ENCODE results near the gene PREX1.

Gene PREX1

GRCh38 chr20:48723308-48724264 is 104.2 kb downstream of the PREX1 start:
- peak overlapping the region; percentile 51 to 96 (median 91) for H3K27ac ChIP-seq

GRCh38 chr20:48722737-48723191 is 105.0 kb downstream of the PREX1 start:
- peak overlapping the region; percentile 49 to 85 (median 82) for H3K9ac ChIP-seq
- peaks cover 0 to 100% (median 0%) of the 10 kb centered on the region in 11 experiments; a peak in 6 of 22 replicates for H4K20me1 ChIP-seq
- H3K36me3 ChIP-seq, result peaks cover 0 to 61% (median 19%) of the 10 kb centered on the region in 11 experiments; a peak in 18 of 22 replicates
- no peaks in the 10 kb centered on the region for H3K27me3 ChIP-seq
- peak overlapping the region; percentile 51 to 96 (median 91) for H3K27ac ChIP-seq
- TF ChIP-seq Cebpa-rat (IDR thresholded peaks at IDR 0.05), result no peak
- peak overlapping the region; percentile 79 to 98 (median 92) for H3K4me2 ChIP-seq
- H3K4me1 ChIP-seq, result peaks cover 87 to 100% (median 93%) of the 10 kb centered on the region in 10 experiments
- peak overlapping the region in 9 of 10 experiments; percentile 1 to 55 (median 42); a peak in 14 of 20 replicates for H3K4me3 ChIP-seq
- H3K9me3 ChIP-seq (replicated peaks in 1 of 11), result peaks cover 0 to 12% (median 6%) of the 10 kb centered on the region in 11 experiments; a peak in 12 of 22 replicates

More at GRCh38 chr20:48723308-48724264, 104.2 kb downstream of the PREX1 start:
- Histone ChIP-seq H4K20me1 (peaks cover 0 to 100% (median 0%) of the 10 kb centered on the region in 11 experiments; a peak in 6 of 22 replicates), H3K9ac (peak overlapping the region; percentile 49 to 85 (median 82)), H3K4me2 (peak overlapping the region; percentile 79 to 98 (median 92)), H3K36me3 (peaks cover 0 to 65% (median 19%) of the 10 kb centered on the region in 11 experiments; a peak in 18 of 22 replicates), H3K9me3 (replicated peaks in 1 of 11) (peaks cover 0 to 12% (median 6%) of the 10 kb centered on the region in 11 experiments; a peak in 12 of 22 replicates), H3K4me1 (peaks cover 84 to 100% (median 93%) of the 10 kb centered on the region in 10 experiments), H3K4me3 (peak overlapping the region in 8 of 10 experiments; percentile 33 to 55 (median 43); a peak in 13 of 20 replicates), H3K27me3 (no peaks in the 10 kb centered on the region)
- TF ChIP-seq Cebpa-rat (IDR thresholded peaks at IDR 0.05), result peak in 2 of 11 experiments; percentile 33 to 37; a peak in 4 of 22 replicates

DNA sequence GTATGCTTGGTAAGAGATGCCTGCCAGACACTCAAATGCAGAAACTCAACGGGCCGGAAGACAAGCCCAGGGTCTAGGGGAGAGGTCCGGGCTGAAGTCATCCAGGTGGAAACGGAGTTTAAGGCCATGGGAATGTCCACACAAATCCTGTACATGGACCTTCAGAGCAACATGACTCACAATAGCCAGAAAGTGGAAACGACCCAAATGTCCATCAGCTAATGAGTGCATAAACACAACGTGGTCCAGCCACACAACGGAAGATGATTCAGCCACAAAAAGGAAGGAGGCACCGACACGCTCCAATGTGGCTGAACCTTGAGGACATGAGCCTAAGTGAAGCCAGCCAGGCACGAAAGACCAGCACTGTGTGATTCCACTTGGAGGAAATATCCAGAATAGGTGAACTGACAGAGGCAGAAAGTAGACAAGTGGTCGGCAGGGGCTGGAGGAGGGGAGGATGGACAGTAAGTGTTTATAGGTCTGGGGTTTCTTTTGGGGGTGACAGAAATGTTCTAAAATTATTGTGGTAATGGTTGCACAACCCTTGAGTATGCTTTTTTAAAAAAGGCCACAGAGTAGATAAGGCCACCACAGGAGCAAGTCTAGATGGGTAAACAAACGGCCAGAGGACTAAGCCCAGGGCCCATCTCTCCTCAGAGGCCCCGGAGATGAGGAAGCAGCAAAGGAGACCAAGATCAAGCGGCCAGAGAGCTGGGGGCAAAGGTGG is 105.6 kb downstream of the PREX1 start:
- H3K4me3 ChIP-seq, result peak overlapping the region in 8 of 10 experiments; percentile 26 to 55 (median 43); a peak in 14 of 20 replicates
- H3K4me2 ChIP-seq, result peak overlapping the region; percentile 79 to 98 (median 92)
- H4K20me1 ChIP-seq, result peaks cover 0 to 100% (median 0%) of the 10 kb centered on the region in 11 experiments; a peak in 6 of 22 replicates
- H3K9me3 ChIP-seq (replicated peaks in 1 of 11), result peaks cover 0 to 12% (median 6%) of the 10 kb centered on the region in 11 experiments; a peak in 12 of 22 replicates
- TF ChIP-seq Cebpa-rat (IDR thresholded peaks at IDR 0.05), result peak in 10 of 11 experiments; percentile 11 to 88 (median 68); a peak in 14 of 22 replicates
- H3K4me1 ChIP-seq, result peaks cover 92 to 100% (median 96%) of the 10 kb centered on the region in 10 experiments
- H3K27me3 ChIP-seq, result no peaks in the 10 kb centered on the region
- peaks cover 0 to 58% (median 19%) of the 10 kb centered on the region in 11 experiments; a peak in 18 of 22 replicates for H3K36me3 ChIP-seq
- H3K27ac ChIP-seq, result peak overlapping the region; percentile 51 to 96 (median 91)
- H3K9ac ChIP-seq, result peak overlapping the region; percentile 49 to 85 (median 82)

- peaks cover 99 to 100% (median 100%) of the 10 kb centered on the region in 10 experiments for H3K4me1 ChIP-seq
- peak overlapping the region; percentile 13 to 96 (median 91); a peak in 21 of 22 replicates for H3K27ac ChIP-seq
- H3K9me3 ChIP-seq (replicated peaks in 1 of 11), result peaks cover 0 to 12% (median 6%) of the 10 kb centered on the region in 11 experiments; a peak in 12 of 22 replicates
- no peaks in the 10 kb centered on the region for H3K27me3 ChIP-seq
- H3K4me3 ChIP-seq, result peak overlapping the region in 5 of 10 experiments; percentile 33 to 55 (median 42); a peak in 10 of 20 replicates
- TF ChIP-seq Cebpa-rat (IDR thresholded peaks at IDR 0.05), result no peak
- peaks cover 0 to 54% (median 17%) of the 10 kb centered on the region in 11 experiments; a peak in 18 of 22 replicates for H3K36me3 ChIP-seq
- peak overlapping the region; percentile 79 to 98 (median 92) for H3K4me2 ChIP-seq
- H4K20me1 ChIP-seq, result peaks cover 0 to 100% (median 0%) of the 10 kb centered on the region in 11 experiments; a peak in 6 of 22 replicates
- H3K9ac ChIP-seq, result peak overlapping the region in 10 of 11 experiments; percentile 62 to 85 (median 82); a peak in 19 of 22 replicates
Observed at GRCh38 chr20:48721324-48722001, 106.3 kb downstream of the PREX1 start.

DNA sequence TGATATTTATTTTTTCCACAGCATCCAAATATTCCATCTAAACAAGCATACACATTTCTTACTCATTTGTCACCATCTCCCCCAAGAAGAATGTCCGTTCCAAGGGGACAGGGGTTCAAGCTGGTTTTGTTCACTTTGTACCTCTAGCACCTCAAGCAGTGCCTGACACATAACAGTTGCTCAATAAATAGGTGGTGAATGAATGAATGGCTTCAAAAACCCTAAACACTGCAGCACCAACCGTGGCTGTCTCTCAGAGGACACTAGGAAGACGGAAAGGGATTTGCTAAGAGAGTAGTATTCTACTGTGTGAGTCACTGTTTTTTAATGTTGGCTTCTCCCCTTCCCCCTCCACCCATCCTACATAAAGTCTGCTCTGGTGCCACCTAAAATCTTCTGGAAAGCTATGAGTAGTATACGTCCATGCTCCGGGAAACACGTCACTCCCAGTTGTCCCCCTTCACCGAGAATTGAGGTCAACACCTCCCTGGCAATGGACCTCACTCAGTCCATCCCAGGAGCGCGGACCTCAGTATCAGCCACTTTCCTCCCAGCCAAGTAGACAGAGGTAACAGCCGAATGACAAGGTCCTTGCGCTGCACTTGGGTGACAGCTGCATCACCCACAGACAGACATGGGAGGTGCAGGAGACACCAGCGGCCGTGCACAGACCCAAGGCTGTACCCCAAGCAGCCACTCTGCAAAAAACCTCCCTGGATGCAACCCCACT is 107.4 kb downstream of the PREX1 start:
- TF ChIP-seq Cebpa-rat (IDR thresholded peaks at IDR 0.05), result no peak
- Histone ChIP-seq H3K9ac (peak overlapping the region in 5 of 11 experiments; percentile 3 to 85 (median 82); a peak in 6 of 22 replicates), H3K4me2 (peak overlapping the region; percentile 79 to 98 (median 92)), H4K20me1 (peaks cover 0 to 100% (median 0%) of the 10 kb centered on the region in 11 experiments; a peak in 6 of 22 replicates), H3K4me1 (peaks cover 99 to 100% (median 100%) of the 10 kb centered on the region in 10 experiments), H3K9me3 (replicated peaks in 1 of 11) (peaks cover 0 to 5% (median 1%) of the 10 kb centered on the region in 11 experiments; a peak in 9 of 22 replicates), H3K27me3 (no peaks in the 10 kb centered on the region), H3K27ac (peak overlapping the region in 9 of 11 experiments; percentile 88 to 96 (median 92); a peak in 16 of 22 replicates), H3K4me3 (no peak overlapping the region), H3K36me3 (peaks cover 0 to 52% (median 7%) of the 10 kb centered on the region in 11 experiments; a peak in 18 of 22 replicates)

DNA sequence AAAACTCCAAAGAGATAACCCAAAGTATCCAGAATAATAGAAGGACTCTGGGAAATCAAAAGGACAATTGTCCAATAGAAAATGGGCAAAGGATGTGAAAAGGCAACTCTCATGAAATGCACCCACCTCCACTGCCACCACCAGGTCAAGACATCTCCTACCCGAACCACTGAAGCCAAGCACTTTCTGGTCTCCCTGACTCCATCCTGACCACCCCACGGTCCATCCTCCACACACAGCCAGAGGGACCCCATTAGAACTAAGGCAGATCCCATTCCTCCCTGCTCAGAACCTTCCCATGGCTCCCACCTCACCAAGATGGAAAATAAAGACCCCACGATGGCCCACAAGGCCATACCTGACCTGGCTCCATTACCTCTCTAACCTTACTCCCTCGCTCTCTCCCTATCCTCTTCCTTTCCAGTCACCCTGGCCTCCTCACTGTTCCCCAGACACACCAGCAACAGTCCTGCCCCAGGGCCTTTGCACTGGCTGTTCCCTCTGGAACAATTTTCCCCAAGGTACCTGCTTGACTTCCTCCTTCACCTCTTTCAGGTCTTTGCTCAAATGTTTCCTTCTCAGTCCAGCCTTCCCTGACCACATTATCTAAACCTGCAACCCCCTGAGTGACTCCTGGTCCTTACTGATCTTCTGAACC is 108.1 kb downstream of the PREX1 start:
- Histone ChIP-seq H3K4me3 (no peak overlapping the region; a peak in 1 of 20 replicates), H3K9me3 (replicated peaks in 1 of 11) (no peaks in the 10 kb centered on the region), H3K4me2 (peak overlapping the region; percentile 79 to 98 (median 92)), H3K27me3 (no peaks in the 10 kb centered on the region), H3K4me1 (peaks cover 98 to 100% (median 100%) of the 10 kb centered on the region in 10 experiments), H4K20me1 (peaks cover 0 to 100% (median 0%) of the 10 kb centered on the region in 11 experiments; a peak in 6 of 22 replicates), H3K36me3 (peaks cover 0 to 52% (median under 1%) of the 10 kb centered on the region in 11 experiments; a peak in 9 of 22 replicates), H3K9ac (peak overlapping the region in 3 of 11 experiments; percentile 3 to 85 (median 81); a peak in 5 of 22 replicates), H3K27ac (peak overlapping the region in 9 of 11 experiments; percentile 27 to 96 (median 92); a peak in 15 of 22 replicates)
- TF ChIP-seq Cebpa-rat (IDR thresholded peaks at IDR 0.05), result no peak
